HG02623 (cell line): ENCODE results near the gene EBF3.

Experiments
- ATAC-seq: cut with Tn5 transposase; IDR thresholded peaks from one replicate; pipeline ENCODE4 v1.9.1; 2021; ENCODE audit warnings: moderate library complexity; ENCODE audit not compliant: unreplicated experiment

Gene EBF3

DNA sequence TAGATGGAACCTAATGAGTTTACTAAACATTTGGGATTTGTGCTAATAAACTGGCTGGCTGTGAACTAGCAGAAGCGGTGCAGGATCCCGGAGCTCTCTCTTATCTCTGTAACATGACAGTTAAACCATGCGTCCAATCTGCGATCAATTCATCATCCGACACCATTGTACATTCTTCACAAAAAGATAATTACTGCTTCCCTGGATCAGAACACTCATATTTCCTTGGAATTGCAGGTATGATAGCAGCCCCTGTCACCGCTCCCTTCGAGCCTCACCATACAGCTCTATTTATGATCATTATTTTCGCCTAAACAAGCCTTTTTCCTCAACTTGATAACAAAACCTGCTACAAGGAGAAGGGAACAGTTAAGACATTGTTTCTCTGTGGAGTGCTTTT is 18.5 kb downstream of the EBF3 start:
- ATAC-seq = no peak

- no peak for ATAC-seq
Observed at GRCh38 chr10:129945064-129945463, 19.0 kb downstream of the EBF3 start.

DNA sequence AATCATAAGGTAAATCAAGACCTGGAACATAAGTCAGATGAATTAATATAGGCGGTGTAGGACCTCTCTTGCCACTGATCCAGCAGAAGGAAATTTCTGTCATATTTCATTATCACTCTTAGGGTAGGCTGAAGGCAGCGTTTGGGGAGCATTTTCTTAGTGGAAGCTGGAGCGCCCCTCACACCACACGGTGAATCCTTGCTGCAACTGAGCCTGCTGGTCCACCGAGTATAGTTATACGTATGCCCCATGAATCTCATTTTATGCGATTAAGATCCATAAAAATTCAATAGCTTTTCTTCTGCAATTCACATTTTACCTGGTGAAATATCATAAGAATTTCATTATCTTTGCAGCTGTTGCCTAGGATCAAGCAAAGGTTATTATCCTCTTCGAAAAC is 19.6 kb downstream of the EBF3 start:
- no peak for ATAC-seq

GRCh38 chr10:129942936-129943715 is 20.9 kb downstream of the EBF3 start:
- ATAC-seq = no peak

GRCh38 chr10:129942391-129942790 is 21.7 kb downstream of the EBF3 start:
- ATAC-seq = no peak

DNA sequence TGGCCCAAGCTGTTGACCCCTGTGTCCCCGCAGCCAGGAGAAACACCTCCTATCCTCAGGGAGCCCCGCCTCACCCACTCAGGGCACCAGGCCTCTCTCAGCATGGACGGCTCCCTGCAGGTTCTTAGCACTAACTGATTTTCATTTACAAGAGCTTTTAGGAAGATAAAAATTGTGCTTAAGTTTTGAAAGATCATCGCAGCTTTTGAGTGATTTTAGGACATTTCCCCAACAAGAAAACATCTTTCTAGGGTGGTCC is 22.1 kb downstream of the EBF3 start:
- ATAC-seq = no peak

DNA sequence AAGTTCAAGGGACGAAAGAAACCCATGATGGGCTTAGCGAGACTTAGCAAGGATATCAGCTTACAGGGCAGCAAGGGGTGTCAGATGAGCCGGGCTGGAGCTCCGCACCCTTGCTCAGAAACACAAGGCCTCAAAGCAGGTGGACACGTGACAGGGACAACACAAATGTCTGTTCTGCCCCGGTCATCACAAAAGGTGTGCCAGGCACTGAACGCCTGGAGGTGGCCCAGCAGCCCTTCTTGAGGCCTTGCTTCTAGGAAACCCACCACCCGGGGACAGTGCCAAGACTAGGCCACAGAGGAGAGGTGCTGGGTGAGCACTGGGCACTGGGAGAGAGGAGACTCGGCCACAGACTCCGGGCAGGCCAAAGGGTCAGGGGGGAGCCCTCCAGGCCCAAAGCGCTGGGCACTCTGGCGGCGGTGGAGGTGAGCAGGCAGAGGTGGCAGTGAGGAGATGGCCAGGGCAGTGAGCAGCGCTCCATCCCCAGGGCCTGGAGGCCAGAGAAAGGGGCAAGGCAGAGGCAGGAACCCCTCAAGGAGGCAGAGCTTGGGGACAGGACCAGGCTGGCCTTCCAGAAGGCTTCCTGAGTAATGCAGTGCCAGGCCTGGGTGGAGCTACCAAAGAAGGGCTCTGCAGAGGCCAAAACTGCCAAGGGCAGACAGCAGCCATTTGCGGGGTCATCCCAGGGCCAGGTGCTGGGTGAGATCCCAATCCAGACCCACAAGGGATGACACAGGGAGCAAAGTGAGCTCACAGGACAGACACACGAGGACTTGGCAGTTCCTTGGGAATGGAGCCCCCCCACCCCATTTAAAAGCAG is 22.7 kb downstream of the EBF3 start:
- no peak for ATAC-seq

GRCh38 chr10:129940617-129941198 is 23.4 kb downstream of the EBF3 start:
- no peak for ATAC-seq

DNA sequence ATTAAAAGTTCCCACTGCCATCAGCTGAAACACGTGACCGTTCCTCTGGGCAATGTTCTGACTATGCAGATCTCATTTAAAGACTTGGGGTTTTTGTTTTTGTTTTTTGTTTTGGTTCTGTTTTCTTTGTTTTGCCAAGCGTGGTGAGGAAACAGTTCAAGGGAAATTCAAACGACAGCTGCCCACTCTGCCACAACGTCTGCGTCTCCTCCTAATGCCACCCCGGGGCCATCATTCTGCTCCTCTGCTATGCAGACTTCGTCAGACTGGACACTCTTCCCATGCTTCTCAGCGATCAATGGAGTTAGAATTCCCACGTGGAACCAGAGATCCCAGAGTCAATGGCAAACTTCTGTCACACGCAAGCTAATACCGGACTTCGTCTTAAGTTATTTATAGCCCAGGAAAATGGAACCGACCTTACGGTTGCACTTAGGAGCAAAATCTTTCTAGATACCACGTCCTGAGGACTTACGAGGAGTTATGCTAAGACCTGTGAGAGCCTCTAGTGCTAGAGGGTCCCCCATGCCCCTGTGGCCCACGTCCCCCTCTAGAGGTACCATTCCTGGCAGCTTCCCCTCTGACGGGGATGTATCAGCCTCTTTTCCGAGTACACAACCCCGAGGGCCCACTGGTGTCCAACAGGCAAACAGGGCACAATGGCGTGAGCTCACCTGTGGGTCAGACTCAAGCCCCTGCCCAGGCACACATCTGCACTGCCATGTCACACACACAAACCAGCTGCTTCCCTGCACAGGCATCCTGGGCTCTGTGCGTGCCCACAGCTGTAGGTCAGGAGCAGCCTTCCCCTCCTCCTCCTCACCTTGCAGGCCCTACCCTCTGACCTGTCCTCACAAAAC is 24.4 kb downstream of the EBF3 start:
- no peak for ATAC-seq

DNA sequence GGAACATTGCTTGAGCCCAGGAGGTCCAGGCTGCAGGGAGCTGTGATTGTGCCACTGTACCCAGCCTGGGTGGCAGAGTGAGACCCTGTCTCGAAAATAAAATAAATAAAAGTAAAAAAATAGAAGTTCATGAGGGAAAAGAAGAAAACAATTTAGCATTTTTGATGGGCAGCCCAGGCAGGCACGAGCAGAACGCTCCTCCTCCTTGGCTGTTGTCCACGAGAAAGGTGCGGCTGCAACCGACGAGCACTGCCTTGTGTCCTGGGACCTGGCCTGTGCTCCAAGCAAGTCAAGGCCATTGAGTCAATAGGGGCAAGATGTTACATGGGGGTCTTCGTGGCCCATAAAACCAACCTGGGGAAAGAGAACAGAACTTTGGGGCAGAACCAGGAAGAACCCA is 25.6 kb downstream of the EBF3 start:
- ATAC-seq = no peak

DNA sequence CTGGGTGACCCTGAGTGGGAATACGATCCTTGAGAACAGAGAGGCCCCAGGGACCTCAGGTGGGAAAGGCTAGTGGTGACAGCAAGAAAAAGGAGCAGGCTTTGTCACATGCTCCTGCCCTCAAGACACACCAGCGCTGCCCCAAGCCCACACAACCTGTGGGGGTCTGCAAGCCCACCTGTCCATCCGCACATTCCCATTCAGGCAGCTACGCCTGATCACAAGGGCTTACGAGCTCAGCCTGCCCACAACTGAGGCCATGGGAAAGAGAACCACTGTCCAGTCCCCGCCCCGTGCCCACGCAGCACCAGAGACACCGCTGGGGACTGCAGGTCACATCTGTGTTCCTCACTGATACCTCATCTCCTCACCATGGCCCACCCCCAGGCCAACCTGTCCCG is 26.7 kb downstream of the EBF3 start:
- no peak for ATAC-seq

- no peak for ATAC-seq
Observed at GRCh38 chr10:129936923-129937300, 27.2 kb downstream of the EBF3 start.

- no peak for ATAC-seq
Observed at GRCh38 chr10:129936266-129936922, 27.7 kb downstream of the EBF3 start.

- no peak for ATAC-seq
Observed at GRCh38 chr10:129935867-129936152, 28.3 kb downstream of the EBF3 start.

GRCh38 chr10:129935102-129935866 is 28.8 kb downstream of the EBF3 start:
- no peak for ATAC-seq

- ATAC-seq = no peak
Observed at GRCh38 chr10:129934196-129934925, 29.7 kb downstream of the EBF3 start.

DNA sequence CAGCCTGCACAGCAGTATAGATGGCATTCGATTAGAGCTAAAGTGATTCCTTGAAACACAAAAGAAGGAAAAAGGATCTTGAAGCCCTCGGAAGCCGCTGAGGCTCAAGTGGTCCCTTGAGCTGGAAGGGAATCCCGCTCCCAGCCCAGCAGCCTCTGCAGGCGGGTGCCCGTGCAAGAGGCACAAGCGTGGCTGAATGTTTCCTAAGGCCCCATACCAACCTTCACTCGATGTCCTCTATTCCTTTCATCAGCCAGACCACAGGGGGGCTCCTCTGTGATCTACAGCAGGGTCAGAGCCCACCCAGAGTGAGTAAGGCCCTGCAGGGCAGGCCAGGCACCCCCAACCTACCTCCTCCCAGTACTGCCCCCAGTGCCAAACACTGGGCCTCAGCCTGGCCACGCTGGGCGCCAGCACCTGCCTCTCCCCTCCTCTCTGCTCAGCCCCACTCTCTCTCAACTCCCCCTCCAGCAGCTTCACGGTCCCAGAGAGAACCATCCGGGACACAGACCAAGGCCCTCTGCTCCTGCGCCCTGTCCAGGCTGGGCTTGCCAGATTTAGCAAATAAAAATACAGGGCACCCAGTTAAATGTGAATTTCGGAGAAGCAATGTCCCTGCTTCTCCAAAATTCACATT is 30.5 kb downstream of the EBF3 start:
- no peak for ATAC-seq

DNA sequence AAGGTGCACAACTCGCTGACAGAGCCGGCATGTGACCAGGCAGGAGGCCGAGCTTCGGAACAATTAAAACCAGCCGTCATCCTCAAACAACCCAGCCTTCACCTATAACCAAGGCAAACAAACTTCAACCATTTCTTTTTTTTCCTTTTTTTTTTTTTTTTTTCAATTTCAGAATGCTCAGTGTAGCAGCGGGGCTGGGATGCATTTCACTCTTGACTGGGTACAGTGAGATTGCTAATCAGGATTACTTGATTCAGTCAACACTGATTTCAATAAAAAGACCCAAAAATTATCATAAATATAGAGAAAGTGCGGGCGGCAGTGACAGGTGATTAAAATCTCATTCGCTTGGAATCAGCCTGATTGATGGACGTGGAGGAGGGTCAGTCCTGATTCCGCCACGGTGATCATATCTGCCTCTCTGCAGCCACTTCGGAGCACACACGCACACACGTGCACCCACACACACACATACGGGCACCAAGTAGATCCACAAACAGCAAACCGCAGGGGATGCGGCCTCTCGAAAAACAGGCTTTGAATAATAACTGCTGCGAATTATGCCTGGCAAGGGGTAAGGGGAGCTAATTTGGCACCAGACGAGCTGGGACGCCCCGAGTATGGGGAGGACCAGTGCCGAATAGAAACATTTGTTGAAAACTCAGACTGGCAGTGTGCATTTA is 31.2 kb downstream of the EBF3 start:
- no peak for ATAC-seq

GRCh38 chr10:129932182-129932581 is 31.9 kb downstream of the EBF3 start:
- ATAC-seq = no peak
